Calu3 (cell line): ENCODE measurements around the gene COQ7. TPM values are rescaled to one million over a fixed set of nuclear protein-coding genes. Genes with fewer than 3 reads are reported as not detected.

Experiments
- BruUV-seq: library from RNA; stranded (reverse); fragments of 400-500 nt; replicated peaks from 2 replicates; lab custom pipeline; 2021; lab: Mats Ljungman, UMichigan
- CTCF ChIA-PET: fragments of 300-600 bp; sonication (Branson Sonifier 250); formaldehyde crosslinking; loops from one replicate; lab custom pipeline; 2022; ENCODE audit warnings: antibody characterized with exemption; lab: Charles Lee
- DNase-seq: peaks from one replicate; pipeline ENCODE4 v3.0.0; 2022
- H3K27ac Mint-ChIP-seq: one replicate; pipeline ENCODE4 v1.8.0; 2022; ENCODE audit warnings: mixed read lengths; ENCODE audit not compliant: unreplicated experiment
- H3K27me3 Mint-ChIP-seq: one replicate; pipeline ENCODE4 v1.8.0; 2022; ENCODE audit warnings: mixed read lengths; ENCODE audit not compliant: unreplicated experiment
- H3K36me3 Mint-ChIP-seq: one replicate; pipeline ENCODE4 v1.8.0; 2022; ENCODE audit warnings: mild to moderate bottlenecking, moderate library complexity, mixed read lengths; ENCODE audit not compliant: insufficient read depth, unreplicated experiment
- H3K4me1 Mint-ChIP-seq: one replicate; pipeline ENCODE4 v1.8.0; 2022; ENCODE audit warnings: mild to moderate bottlenecking, low read depth, mixed read lengths; ENCODE audit not compliant: unreplicated experiment
- H3K4me3 Mint-ChIP-seq: one replicate; pipeline ENCODE4 v1.8.0; 2022; ENCODE audit warnings: mild to moderate bottlenecking, low read depth, moderate library complexity, mixed read lengths; ENCODE audit not compliant: unreplicated experiment
- H3K9me3 Mint-ChIP-seq: one replicate; pipeline ENCODE4 v1.8.0; 2022; ENCODE audit warnings: low read depth, mixed read lengths; ENCODE audit not compliant: unreplicated experiment
- intact Hi-C: fragments of 100-400 bp; cut with micrococcal nuclease; formaldehyde crosslinking; loops from one replicate; pipeline ENCODE4 v1.10.0; 2022; ENCODE audit not compliant: unreplicated experiment
- total RNA-seq: library from RNA; stranded (reverse); gene quantifications from 2 replicates; pipeline ENCODE4 v1.2.3, GENCODE V29; 2022
- TF ChIP-seq, protein P1 (sequence below): fragments of 200-600 bp; IDR thresholded peaks from one replicate; pipeline ENCODE4 v1.8.0; 2022; ENCODE audit warnings: antibody characterized with exemption; ENCODE audit not compliant: unreplicated experiment

COQ7 gene
- total RNA-seq, 1 experiment from 2014 or later = 28.5 TPM

GRCh38 chr16:19044769-19045168, 22.6 kb upstream of the COQ7 start:
- Mint-ChIP-seq H3K9me3 (no peaks in the 10 kb centered on the region), H3K27me3 (no peaks in the 10 kb centered on the region), H3K4me3 (no peak overlapping the region), H3K27ac (no peak overlapping the region), H3K4me1 (no peaks in the 10 kb centered on the region), H3K36me3 (peaks cover 18% of the 10 kb centered on the region)
- intact Hi-C loops = no loop called here
- BruUV-seq = no TSS peak
- DNase-seq = no peak
- CTCF ChIA-PET = interaction anchor here (0.5 kb wide), 1 partner anchor 57 kb away, joined by 3 read pairs; no protein-coding TSS in a partner anchor
- TF ChIP-seq, protein P1, sequence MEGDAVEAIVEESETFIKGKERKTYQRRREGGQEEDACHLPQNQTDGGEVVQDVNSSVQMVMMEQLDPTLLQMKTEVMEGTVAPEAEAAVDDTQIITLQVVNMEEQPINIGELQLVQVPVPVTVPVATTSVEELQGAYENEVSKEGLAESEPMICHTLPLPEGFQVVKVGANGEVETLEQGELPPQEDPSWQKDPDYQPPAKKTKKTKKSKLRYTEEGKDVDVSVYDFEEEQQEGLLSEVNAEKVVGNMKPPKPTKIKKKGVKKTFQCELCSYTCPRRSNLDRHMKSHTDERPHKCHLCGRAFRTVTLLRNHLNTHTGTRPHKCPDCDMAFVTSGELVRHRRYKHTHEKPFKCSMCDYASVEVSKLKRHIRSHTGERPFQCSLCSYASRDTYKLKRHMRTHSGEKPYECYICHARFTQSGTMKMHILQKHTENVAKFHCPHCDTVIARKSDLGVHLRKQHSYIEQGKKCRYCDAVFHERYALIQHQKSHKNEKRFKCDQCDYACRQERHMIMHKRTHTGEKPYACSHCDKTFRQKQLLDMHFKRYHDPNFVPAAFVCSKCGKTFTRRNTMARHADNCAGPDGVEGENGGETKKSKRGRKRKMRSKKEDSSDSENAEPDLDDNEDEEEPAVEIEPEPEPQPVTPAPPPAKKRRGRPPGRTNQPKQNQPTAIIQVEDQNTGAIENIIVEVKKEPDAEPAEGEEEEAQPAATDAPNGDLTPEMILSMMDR = no peak

GRCh38 chr16:19046062-19046461, 21.4 kb upstream of the COQ7 start:
- CTCF ChIA-PET = no interaction called here
- BruUV-seq = no TSS peak

DNA sequence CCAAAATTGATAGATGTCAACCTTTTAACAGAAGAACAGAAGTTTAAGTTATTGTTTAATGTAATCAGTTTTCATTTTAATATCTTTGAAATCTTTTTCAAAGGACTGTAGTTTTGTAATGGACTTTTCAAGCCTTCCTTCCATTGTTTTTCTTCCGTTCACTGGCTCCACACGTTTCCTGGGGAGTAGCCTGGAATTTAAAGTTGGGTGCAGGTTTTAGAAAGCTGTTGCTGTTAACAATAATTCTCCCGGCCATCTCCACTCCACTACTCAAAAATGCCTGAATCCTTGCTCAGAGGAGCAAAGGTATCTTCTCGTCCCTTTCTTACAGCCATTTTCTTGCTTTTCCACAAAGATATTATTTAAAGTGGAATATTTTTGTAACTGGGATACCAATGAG, 4.7 kb upstream of the COQ7 start:
- H3K4me3 Mint-ChIP-seq = no peak overlapping the region
- TF ChIP-seq, protein P1 = no peak
- peaks cover 18% of the 10 kb centered on the region for H3K36me3 Mint-ChIP-seq
- CTCF ChIA-PET = no interaction called here
- BruUV-seq = no TSS peak
- H3K27ac Mint-ChIP-seq = no peak overlapping the region
- no peaks in the 10 kb centered on the region for H3K27me3 Mint-ChIP-seq
- no peak for DNase-seq
- no peaks in the 10 kb centered on the region for H3K9me3 Mint-ChIP-seq
- H3K4me1 Mint-ChIP-seq = peaks cover 9% of the 10 kb centered on the region
- intact Hi-C loops = no loop called here

More at GRCh38 chr16:19046062-19046461, 21.4 kb upstream of the COQ7 start:
- TF ChIP-seq, protein P1 = no peak
- Mint-ChIP-seq H3K9me3 (no peaks in the 10 kb centered on the region), H3K4me1 (no peaks in the 10 kb centered on the region), H3K4me3 (no peak overlapping the region), H3K27ac (no peak overlapping the region), H3K36me3 (peaks cover 18% of the 10 kb centered on the region), H3K27me3 (no peaks in the 10 kb centered on the region)
- DNase-seq = no peak
- intact Hi-C loops = no loop called here

GRCh38 chr16:19066988-19067348, 446 bp upstream of the COQ7 start:
- TF ChIP-seq, protein P1 = no peak
- Mint-ChIP-seq H3K36me3 (peaks cover 32% of the 10 kb centered on the region), H3K4me3 (peak overlapping the region; percentile 93), H3K27me3 (no peaks in the 10 kb centered on the region), H3K9me3 (no peaks in the 10 kb centered on the region), H3K27ac (peak overlapping the region; percentile 100), H3K4me1 (peaks cover 13% of the 10 kb centered on the region)
- intact Hi-C loops = loop anchor here (5.0 kb wide), 1 partner anchor 70 kb away; no protein-coding TSS in a partner anchor
- CTCF ChIA-PET = interaction anchor here (0.7 to 1.6 kb wide), 6 partner anchors 61 to 307 kb away, joined by 3 to 8 read pairs (median 4); partner anchors contain the start of genes ARL6IP1 and TMC7
- BruUV-seq = TSS peak; percentile 84
- no peak for DNase-seq
